Activated naive CD8-positive, alpha-beta T cell (primary cell): Measurements from ENCODE around the gene NBEA.
A peak's percentile ranks its signal among the peaks of the same experiment; 100 is the strongest.

Experiments
- H3K27ac Mint-ChIP-seq: one replicate; pipeline ENCODE4 v1.8.0; 2021; ENCODE audit warnings: mixed read lengths
- H3K27me3 Mint-ChIP-seq: one replicate; pipeline ENCODE4 v1.8.0; 2021; ENCODE audit warnings: mixed read lengths
- H3K36me3 Mint-ChIP-seq: one replicate; pipeline ENCODE4 v1.8.0; 2021; ENCODE audit warnings: mixed read lengths
- H3K4me1 Mint-ChIP-seq: one replicate; pipeline ENCODE4 v1.8.0; 2021; ENCODE audit warnings: low read depth, mixed read lengths
- H3K4me3 Mint-ChIP-seq: one replicate; pipeline ENCODE4 v1.8.0; 2021; ENCODE audit warnings: mild to moderate bottlenecking, mixed read lengths
- H3K9me3 Mint-ChIP-seq: one replicate; pipeline ENCODE4 v1.8.0; 2021; ENCODE audit warnings: low read depth, mixed read lengths

NBEA gene

DNA sequence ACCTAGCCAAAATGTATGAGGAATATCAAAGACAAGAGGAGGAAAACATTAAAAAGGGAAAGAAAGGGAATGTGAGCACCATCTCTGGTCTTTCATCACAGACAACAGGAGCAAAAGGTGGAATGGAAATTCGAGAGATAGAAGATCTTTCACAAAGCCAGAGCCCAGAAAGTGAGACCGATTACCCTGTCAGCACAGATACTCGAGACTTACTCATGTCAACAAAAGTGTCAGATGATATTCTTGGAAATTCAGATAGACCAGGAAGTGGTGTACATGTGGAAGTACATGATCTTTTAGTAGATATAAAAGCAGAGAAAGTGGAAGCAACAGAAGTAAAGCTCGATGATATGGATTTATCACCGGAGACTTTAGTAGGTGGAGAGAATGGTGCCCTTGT lies 217.0 kb downstream of the NBEA start:
- no peaks in the 10 kb centered on the region for H3K9me3 Mint-ChIP-seq
- H3K27me3 Mint-ChIP-seq, result no peaks in the 10 kb centered on the region
- peaks cover 8% of the 10 kb centered on the region for H3K4me1 Mint-ChIP-seq
- H3K27ac Mint-ChIP-seq, result no peak overlapping the region
- H3K36me3 Mint-ChIP-seq, result peaks cover 2% of the 10 kb centered on the region
- H3K4me3 Mint-ChIP-seq, result no peak overlapping the region

DNA sequence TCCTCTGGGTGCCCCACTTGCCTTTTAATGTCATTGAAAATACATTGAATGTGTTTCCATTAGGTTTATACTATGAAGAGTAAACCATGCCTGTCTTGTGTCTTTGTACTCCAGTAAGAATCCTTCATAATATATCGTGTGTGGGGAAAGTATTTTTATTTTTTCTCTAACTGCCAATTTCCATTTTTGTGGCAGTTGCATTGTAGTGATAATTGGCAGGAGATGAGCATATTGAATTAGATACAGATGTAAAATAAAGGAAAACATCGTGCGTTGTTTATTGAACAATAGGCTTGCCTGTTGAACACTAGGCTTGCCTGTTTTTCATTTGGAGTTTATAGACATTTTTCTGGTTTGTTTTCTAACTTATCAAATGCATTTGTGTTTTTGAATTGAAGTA lies 218.8 kb downstream of the NBEA start:
- Mint-ChIP-seq H3K27me3 (no peaks in the 10 kb centered on the region), H3K4me1 (peaks cover 10% of the 10 kb centered on the region), H3K27ac (no peak overlapping the region), H3K4me3 (no peak overlapping the region), H3K9me3 (no peaks in the 10 kb centered on the region), H3K36me3 (peaks cover 2% of the 10 kb centered on the region)

DNA sequence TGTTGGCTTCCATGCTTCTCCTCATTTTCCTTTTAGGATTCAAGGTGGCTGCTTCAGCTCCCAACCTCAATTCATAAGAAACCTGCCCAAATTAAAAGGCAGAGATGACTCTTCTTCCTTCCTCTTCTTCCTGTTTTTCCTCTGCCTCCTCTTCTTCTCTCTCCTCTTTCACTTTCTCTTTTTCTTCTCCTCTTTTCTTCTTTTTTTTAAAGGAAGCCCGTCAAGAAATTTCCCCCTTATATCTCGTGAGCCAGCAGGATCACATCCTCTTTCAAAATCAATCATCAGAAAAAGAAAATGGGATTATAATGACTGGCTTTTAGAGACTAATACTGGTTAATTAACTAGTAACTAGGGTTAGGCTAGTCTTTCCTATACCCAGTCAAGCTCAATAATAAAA lies 220.3 kb downstream of the NBEA start:
- Mint-ChIP-seq H3K4me1 (peaks cover 10% of the 10 kb centered on the region), H3K36me3 (peaks cover 2% of the 10 kb centered on the region), H3K27ac (peak overlapping the region; percentile 54), H3K27me3 (no peaks in the 10 kb centered on the region), H3K9me3 (no peaks in the 10 kb centered on the region), H3K4me3 (no peak overlapping the region)

DNA sequence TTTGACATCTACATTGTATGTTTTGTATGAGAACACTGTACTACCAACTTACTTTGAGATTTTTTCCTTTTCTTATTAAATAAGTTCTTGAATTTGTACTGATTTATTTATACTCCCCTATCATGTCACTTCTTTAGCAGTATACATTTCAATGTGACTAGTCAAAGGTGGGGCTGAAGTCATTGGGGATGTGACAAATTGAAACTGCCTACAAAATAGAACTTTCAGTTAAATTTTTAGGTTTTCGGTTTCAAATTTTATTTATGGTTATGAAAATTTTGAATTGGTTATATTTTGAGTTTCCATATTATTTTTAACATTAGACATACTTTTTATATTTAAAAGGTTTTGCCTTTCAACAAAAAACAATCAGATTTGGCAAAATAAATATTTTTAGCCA lies 221.6 kb downstream of the NBEA start:
- H3K27ac Mint-ChIP-seq, result no peak overlapping the region
- no peak overlapping the region for H3K4me3 Mint-ChIP-seq
- H3K27me3 Mint-ChIP-seq, result no peaks in the 10 kb centered on the region
- peaks cover 2% of the 10 kb centered on the region for H3K36me3 Mint-ChIP-seq
- H3K4me1 Mint-ChIP-seq, result peaks cover 10% of the 10 kb centered on the region
- no peaks in the 10 kb centered on the region for H3K9me3 Mint-ChIP-seq

DNA sequence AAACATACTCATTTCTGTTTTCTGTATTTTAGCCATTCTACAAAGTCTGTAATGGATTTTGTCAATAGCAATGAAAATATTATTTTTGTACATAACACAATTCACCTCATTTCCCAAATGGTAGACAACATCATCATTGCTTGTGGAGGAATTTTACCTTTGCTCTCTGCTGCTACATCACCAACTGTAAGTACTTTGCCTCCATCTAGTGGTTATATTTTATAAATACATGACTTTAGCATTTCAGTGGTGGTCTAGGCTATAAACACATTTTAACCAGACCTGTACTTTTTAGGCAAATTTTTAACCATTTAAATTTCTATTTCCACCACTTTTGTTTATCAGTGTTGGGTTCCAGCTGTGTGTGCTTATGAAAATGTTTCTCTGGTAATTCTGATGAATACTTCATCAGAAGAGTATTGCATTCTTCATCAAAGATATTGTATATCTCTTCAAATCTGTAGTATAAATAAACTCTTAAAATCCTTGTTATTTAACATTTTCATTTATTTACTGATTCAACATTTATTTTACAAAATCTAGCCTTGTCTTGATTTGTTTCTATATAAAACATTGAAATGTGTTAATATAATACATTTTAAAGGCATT lies 222.4 kb downstream of the NBEA start:
- Mint-ChIP-seq H3K4me1 (peaks cover 10% of the 10 kb centered on the region), H3K27ac (no peak overlapping the region), H3K4me3 (no peak overlapping the region), H3K27me3 (no peaks in the 10 kb centered on the region), H3K36me3 (peaks cover 2% of the 10 kb centered on the region), H3K9me3 (no peaks in the 10 kb centered on the region)

DNA sequence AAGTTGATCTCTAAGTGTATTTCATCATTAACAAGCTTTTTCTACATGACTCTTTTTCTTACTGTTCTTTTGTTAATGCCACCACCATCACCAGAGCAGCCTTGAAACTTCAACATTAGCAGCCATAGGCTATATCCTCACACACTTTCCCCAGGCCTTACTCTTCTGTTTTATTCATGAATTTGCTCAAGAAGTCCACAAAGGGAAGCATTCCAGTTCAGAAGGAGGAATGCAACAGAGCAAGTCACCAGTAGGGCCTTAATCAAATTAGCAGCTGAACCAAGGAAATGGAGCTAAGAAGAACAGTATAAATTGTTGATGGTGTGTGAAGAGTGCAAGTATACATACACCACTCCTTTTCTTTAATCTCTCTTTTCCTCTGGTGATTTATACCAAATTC lies 223.1 kb downstream of the NBEA start:
- no peak overlapping the region for H3K27ac Mint-ChIP-seq

DNA sequence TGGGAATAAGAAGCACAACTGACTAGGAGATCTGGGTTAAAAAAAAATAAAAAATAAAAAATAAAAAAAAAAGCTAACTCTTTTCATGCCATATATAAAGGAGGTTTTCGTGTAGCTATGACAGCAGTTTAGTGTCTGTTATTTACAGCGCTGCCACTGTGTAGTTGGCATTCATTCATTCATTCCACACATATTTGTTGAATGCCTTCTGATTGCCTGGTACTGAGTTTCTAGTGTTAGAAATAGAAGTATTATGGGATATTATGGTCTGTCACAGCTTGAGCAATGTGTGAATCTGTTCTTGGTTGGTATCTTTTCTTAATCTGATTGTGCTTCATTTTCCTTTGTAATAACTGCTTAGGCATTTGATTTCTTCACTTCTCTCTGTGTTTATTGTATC lies 237.4 kb downstream of the NBEA start:
- Mint-ChIP-seq H3K4me3 (no peak overlapping the region), H3K27me3 (no peaks in the 10 kb centered on the region), H3K27ac (no peak overlapping the region), H3K4me1 (no peaks in the 10 kb centered on the region), H3K36me3 (peaks cover under 1% of the 10 kb centered on the region), H3K9me3 (no peaks in the 10 kb centered on the region)

More for the DNA sequence above, 223.1 kb downstream of the NBEA start:
- H3K9me3 Mint-ChIP-seq, result no peaks in the 10 kb centered on the region
- peaks cover 10% of the 10 kb centered on the region for H3K4me1 Mint-ChIP-seq
- H3K36me3 Mint-ChIP-seq, result peaks cover 2% of the 10 kb centered on the region
- no peaks in the 10 kb centered on the region for H3K27me3 Mint-ChIP-seq
- no peak overlapping the region for H3K4me3 Mint-ChIP-seq

DNA sequence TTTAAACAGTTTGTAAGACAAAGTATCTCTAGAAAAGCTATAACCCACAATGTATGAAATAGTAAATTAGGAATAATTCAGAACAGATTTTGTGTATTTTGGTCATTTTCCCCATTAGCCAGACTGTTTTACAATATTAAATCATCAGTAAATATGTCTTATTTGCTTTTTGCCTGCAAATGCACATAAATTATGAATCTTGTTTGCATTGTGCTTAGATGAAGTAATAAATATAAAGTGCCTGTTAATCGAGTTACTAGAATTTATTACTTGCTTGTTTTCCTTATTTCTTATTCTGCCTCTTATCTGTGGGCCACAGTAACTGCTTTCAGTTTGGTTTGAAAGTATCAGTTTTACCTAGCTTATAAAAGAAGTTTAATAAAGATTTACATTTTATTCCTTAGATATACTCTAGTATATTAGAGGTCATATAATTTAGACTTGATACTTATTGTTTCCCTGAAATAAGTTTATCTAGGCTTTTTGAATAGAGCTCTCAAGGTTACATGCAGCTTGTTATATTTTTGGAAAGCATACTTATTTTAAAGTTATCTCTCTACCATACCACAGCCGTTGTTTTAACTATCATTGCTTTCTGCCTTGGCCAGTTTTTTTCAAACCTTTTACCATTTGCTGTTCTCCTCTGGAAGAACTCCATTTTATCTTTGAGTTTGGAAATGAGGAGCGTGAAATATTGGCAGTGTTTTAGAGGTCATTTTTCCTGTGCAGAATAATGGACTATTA lies 238.0 kb downstream of the NBEA start:
- H3K4me3 Mint-ChIP-seq, result no peak overlapping the region
- H3K36me3 Mint-ChIP-seq, result peaks cover 2% of the 10 kb centered on the region
- no peaks in the 10 kb centered on the region for H3K9me3 Mint-ChIP-seq
- no peak overlapping the region for H3K27ac Mint-ChIP-seq
- no peaks in the 10 kb centered on the region for H3K4me1 Mint-ChIP-seq
- H3K27me3 Mint-ChIP-seq, result no peaks in the 10 kb centered on the region

DNA sequence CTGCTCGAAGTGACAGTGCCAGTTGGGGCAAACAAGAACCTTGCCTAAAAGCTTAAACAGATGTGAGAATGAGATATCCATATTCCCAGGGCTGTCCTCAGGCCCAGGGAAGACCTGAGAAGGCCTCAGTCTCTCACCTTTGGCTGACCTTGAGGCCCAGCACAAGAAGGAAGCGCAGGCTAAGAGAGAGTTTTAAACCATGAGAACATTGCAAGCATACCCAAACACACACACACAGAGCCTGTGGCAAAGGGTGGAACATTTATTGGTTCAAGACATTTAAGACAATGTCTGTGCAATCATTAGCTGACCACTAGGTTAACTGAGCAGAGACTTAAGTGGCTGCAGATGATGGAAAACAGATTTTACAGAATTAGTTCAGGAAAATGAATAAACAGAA lies 248.2 kb downstream of the NBEA start:
- Mint-ChIP-seq H3K4me1 (no peaks in the 10 kb centered on the region), H3K27ac (no peak overlapping the region), H3K9me3 (peaks cover 4% of the 10 kb centered on the region), H3K4me3 (no peak overlapping the region), H3K36me3 (peaks cover 21% of the 10 kb centered on the region), H3K27me3 (no peaks in the 10 kb centered on the region)

DNA sequence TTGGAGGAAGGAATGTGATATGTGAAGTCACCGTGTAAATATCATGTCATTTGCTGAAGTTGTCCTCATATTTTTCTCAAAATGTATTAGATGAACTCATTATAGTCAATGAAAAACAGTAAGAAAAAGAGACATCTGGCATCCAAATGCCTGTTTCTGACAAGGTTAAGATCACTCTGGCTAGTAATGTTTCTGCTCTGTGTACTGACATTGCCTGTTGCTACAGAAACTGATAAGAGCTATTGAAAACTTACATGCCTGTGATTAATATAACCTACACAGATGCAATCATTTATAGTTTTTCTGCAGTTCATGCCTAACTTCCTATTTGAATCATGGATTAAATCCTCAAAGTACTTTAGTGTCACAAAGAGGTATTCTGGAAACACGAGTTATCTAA lies 249.8 kb downstream of the NBEA start:
- Mint-ChIP-seq H3K4me1 (no peaks in the 10 kb centered on the region), H3K36me3 (peaks cover 19% of the 10 kb centered on the region), H3K9me3 (peaks cover 4% of the 10 kb centered on the region), H3K27me3 (no peaks in the 10 kb centered on the region), H3K27ac (no peak overlapping the region), H3K4me3 (no peak overlapping the region)

DNA sequence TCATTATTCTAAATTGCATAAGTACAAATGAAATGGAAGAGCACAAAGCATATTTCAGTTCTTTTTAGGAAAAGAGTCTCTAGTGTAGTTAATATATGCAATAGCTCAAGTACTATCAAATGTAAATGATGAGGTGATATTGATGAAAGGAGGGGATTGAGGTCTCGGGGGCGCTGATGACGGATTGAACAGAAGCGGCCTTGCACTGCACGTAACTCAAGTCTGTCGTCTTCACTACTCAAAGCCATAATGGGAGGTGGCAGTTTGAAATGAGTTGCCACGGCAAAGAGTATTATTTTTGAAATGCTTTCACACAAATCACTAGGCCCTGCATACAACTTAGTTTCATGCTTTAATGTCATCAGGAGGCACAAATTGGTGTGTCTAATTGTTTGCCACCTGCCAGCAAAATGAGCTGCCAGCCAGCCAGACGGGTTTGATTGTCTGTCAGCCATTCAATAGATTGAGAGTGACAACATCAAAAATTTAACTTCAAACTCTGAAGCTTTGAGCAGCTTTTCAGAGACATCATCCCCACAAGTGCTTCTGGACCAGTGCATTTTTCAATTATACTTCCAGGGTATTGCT lies 256.6 kb downstream of the NBEA start:
- Mint-ChIP-seq H3K27me3 (no peaks in the 10 kb centered on the region), H3K9me3 (no peaks in the 10 kb centered on the region), H3K27ac (no peak overlapping the region), H3K36me3 (peaks cover 4% of the 10 kb centered on the region), H3K4me3 (no peak overlapping the region), H3K4me1 (no peaks in the 10 kb centered on the region)

DNA sequence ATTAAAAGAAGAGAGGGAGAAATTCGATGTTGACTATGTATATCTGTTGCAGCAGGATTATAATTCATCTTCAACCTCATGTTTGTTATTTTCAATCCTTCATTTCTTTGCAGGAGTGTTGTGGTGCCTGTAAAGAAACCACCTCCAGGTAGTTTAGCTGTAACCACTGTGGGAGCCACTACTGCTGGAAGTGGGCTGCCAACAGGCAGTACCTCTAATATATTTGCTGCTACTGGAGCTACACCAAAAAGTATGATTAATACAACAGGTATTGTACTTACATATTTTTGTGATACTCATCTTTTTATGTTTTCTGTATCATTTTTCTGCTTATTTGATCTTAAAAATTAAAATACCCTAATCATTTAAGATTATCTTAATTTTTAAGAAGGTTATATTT lies 266.5 kb downstream of the NBEA start:
- no peaks in the 10 kb centered on the region for H3K36me3 Mint-ChIP-seq
- H3K4me1 Mint-ChIP-seq, result no peaks in the 10 kb centered on the region
- no peaks in the 10 kb centered on the region for H3K9me3 Mint-ChIP-seq
- no peak overlapping the region for H3K4me3 Mint-ChIP-seq
- H3K27me3 Mint-ChIP-seq, result no peaks in the 10 kb centered on the region
- no peak overlapping the region for H3K27ac Mint-ChIP-seq

DNA sequence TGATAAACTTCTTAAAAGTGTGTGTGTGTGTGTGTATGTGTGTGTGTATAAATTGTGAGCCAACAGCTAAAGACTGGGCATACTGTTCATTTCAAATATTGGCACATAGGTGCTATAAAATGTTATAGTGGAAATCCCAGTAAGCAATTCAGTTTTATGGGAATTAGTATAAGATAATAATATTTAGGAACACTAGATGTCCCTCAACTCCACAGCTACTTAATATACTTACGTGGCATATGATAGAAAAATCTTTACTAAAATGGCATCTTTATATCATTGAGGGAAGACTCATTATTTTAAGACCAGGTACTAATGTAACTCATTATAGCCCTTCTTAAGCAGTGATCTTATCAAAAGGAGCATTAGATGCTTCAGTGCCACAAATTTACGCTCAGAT lies 268.2 kb downstream of the NBEA start:
- H3K36me3 Mint-ChIP-seq, result peaks cover 3% of the 10 kb centered on the region
- H3K4me1 Mint-ChIP-seq, result no peaks in the 10 kb centered on the region
- no peak overlapping the region for H3K4me3 Mint-ChIP-seq

DNA sequence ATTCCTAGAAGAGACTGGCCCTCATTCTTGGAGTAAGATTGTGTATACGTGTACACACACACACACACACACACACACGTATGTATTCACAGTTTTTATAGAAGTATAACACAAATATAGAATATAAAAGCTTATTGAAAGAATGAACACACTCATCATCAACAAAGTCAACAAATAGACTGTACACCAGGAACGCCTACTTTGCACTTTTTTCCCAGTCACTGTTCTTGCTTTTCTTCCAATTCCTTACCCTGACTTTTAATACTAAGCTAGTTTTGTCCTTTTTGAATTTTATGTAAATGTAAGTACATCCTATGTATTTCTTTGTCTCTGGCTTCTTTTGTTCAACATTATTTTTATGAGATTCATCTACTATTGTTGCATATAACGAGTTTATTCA lies 269.9 kb downstream of the NBEA start:
- H3K27me3 Mint-ChIP-seq, result no peaks in the 10 kb centered on the region
- H3K36me3 Mint-ChIP-seq, result peaks cover 3% of the 10 kb centered on the region
- H3K4me1 Mint-ChIP-seq, result no peaks in the 10 kb centered on the region
- no peak overlapping the region for H3K27ac Mint-ChIP-seq
- H3K9me3 Mint-ChIP-seq, result no peaks in the 10 kb centered on the region
- H3K4me3 Mint-ChIP-seq, result no peak overlapping the region

More for the DNA sequence above, 268.2 kb downstream of the NBEA start:
- no peaks in the 10 kb centered on the region for H3K27me3 Mint-ChIP-seq
- no peak overlapping the region for H3K27ac Mint-ChIP-seq
- H3K9me3 Mint-ChIP-seq, result no peaks in the 10 kb centered on the region

DNA sequence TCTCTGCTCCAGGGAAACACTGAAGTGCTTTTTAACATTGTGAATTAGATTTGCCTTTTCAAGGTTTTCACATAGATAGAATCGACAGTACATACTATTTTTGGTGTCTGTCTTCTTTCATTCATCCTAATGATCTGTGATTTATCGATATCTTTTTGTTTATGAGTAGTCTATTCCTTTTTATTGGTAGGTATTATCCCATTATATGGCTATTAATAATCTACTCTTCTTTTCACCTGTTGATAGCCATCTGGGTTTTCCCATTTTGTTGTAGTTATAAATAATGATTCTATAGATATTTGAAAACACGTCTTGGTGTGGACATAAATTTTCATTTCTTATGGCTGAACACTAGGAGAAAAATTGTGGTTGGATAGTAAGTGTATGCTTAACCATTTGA lies 271.8 kb downstream of the NBEA start:
- Mint-ChIP-seq H3K4me3 (no peak overlapping the region), H3K9me3 (no peaks in the 10 kb centered on the region), H3K4me1 (no peaks in the 10 kb centered on the region), H3K27me3 (no peaks in the 10 kb centered on the region), H3K36me3 (peaks cover 3% of the 10 kb centered on the region), H3K27ac (no peak overlapping the region)

DNA sequence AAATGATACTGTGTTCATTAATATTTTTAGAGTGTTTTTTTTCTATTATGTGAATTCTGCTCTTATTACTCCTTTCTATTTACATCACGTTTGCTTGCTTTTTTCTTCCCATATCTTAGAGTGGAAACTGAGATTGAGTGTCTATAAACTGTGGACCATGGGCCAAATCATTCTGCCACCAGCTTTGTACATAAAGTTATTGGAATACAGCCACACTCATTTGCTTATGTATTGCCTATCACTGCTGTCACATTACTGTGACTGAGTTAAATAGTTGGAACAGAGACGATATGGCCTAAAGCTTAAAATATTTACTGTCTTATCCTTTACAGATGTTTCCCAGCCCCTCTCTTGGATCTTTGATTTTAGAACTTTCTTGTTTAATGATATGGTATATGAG lies 274.1 kb downstream of the NBEA start:
- Mint-ChIP-seq H3K27me3 (no peaks in the 10 kb centered on the region), H3K4me3 (no peak overlapping the region), H3K27ac (no peak overlapping the region), H3K4me1 (no peaks in the 10 kb centered on the region), H3K36me3 (peaks cover 21% of the 10 kb centered on the region), H3K9me3 (peaks cover 4% of the 10 kb centered on the region)
